ENCODE measurements around the gene SFMBT2. TPM values are rescaled to one million over a fixed set of nuclear protein-coding genes. Genes with fewer than 3 reads are reported as not detected.
"Not testable (repeated sequence)": the region's sequence is repeated elsewhere in the genome, so short reads cannot be mapped to it uniquely, and the experiment has no call there.

Gene SFMBT2
- total RNA-seq, 6 experiments from 2014 or later, result 1.4 to 3.4 (median 1.8) TPM

GRCh38 chr10:7389844-7390243 is 21.0 kb downstream of the SFMBT2 start:
- H3K27ac ChIP-seq, result no peak overlapping the region
- WGBS (ENCODE audit: insufficient coverage, low coverage, low lambda C conversion rate, missing lambda C conversion rate), result 53% methylated on average over 3 of the region's 3 CpGs
- intact Hi-C loops (cut with DNase I), result no loop called here
- H3K9me3 ChIP-seq, result no peaks in the 10 kb centered on the region
- H3K4me3 ChIP-seq, result no peak overlapping the region
- H3K27me3 ChIP-seq, result no peaks in the 10 kb centered on the region
- no peak for ATAC-seq
- H3K4me1 ChIP-seq, result no peaks in the 10 kb centered on the region
- TF ChIP-seq POLR2A (IDR thresholded peaks at IDR 0.05) (no peak), CTCF (IDR thresholded peaks at IDR 0.05) (no peak)
- no peak for DNase-seq
- H3K36me3 ChIP-seq, result no peaks in the 10 kb centered on the region

- intact Hi-C loops (cut with DNase I), result no loop called here
- DNase-seq (no peak), ATAC-seq (no peak)
- no peak for TF ChIP-seq CTCF (IDR thresholded peaks at IDR 0.05)
- no peak for TF ChIP-seq POLR2A (IDR thresholded peaks at IDR 0.05)
- no peaks in the 10 kb centered on the region for H3K27me3 ChIP-seq
- H3K9me3 ChIP-seq, result no peaks in the 10 kb centered on the region
- H3K4me3 ChIP-seq, result no peak overlapping the region
- no peak overlapping the region for H3K27ac ChIP-seq
- H3K4me1 ChIP-seq, result no peaks in the 10 kb centered on the region
- no peaks in the 10 kb centered on the region for H3K36me3 ChIP-seq
- WGBS (ENCODE audit: insufficient coverage, low coverage, low lambda C conversion rate, missing lambda C conversion rate), result 34% methylated on average over 2 of the region's 2 CpGs
Observed at GRCh38 chr10:7389346-7389745, 21.5 kb downstream of the SFMBT2 start.

DNA sequence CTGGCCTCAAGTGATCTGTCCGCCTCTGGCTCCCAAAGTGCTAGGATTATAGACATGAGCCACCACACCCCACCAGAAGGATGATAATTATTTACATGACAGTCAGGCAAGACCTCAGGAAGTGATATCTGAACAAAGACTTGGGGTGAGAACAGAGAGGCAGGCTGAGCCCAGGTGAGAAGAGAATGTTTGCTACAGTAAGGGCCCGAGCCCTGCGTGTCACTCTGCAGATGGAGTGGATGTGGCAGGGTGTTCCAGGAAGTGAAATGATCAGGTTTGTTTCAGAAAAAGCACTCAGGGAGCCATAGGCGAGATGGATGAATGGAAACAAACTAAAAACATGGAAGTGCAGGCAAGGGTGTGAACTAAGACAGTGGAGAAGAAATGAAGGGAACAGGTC is 22.2 kb downstream of the SFMBT2 start:
- intact Hi-C loops (cut with DNase I), result no loop called here
- Histone ChIP-seq H3K4me1 (no peaks in the 10 kb centered on the region), H3K27me3 (no peaks in the 10 kb centered on the region), H3K4me3 (no peak overlapping the region), H3K36me3 (no peaks in the 10 kb centered on the region), H3K9me3 (no peaks in the 10 kb centered on the region), H3K27ac (no peak overlapping the region)
- WGBS (ENCODE audit: insufficient coverage, low coverage, low lambda C conversion rate, missing lambda C conversion rate), result 70% methylated on average over 4 of the region's 4 CpGs
- peak in 1 of 4 donors; percentile 14 for ATAC-seq
- DNase-seq, result no peak
- no peak for TF ChIP-seq CTCF (IDR thresholded peaks at IDR 0.05)
- TF ChIP-seq POLR2A (IDR thresholded peaks at IDR 0.05), result no peak

DNA sequence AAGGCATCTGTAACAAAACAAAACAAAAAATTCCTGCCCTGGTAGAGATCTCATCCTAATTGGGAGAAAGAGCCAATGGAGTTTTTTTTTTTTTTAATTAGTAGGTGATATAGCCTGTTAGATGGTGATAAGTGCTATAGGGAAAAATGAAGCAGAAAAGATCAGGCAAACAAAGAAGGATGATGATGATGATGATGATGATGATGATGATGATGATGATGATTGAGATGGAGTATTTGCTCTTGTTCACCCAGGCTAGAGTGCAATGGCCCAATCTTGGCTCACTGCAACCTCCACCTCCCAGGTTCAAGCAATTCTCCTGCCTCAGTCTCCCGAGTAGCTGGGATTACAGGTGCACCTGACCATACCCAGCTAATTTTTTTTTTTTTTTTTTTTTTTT is 22.7 kb downstream of the SFMBT2 start:
- H3K36me3 ChIP-seq; ATAC-seq; H3K27ac ChIP-seq; H3K4me1 ChIP-seq; intact Hi-C loops (cut with DNase I); H3K4me3 ChIP-seq; H3K9me3 ChIP-seq; H3K27me3 ChIP-seq; DNase-seq: not testable (repeated sequence)
- 71% methylated on average over 1 of the region's 1 CpG for WGBS (ENCODE audit: insufficient coverage, low coverage, low lambda C conversion rate, missing lambda C conversion rate)

GRCh38 chr10:7385114-7385513 is 25.7 kb downstream of the SFMBT2 start:
- H3K4me3 ChIP-seq, result no peak overlapping the region
- H3K36me3 ChIP-seq, result no peaks in the 10 kb centered on the region
- no peaks in the 10 kb centered on the region for H3K4me1 ChIP-seq
- H3K27me3 ChIP-seq, result no peaks in the 10 kb centered on the region
- no peak overlapping the region for H3K27ac ChIP-seq
- ATAC-seq, result peak in 1 of 4 donors; percentile 19
- DNase-seq, result no peak
- H3K9me3 ChIP-seq, result no peaks in the 10 kb centered on the region
- 52% methylated on average over 3 of the region's 7 CpGs for WGBS (ENCODE audit: insufficient coverage, low coverage, low lambda C conversion rate, missing lambda C conversion rate)
- TF ChIP-seq CTCF (IDR thresholded peaks at IDR 0.05), result no peak
- no peak for TF ChIP-seq POLR2A (IDR thresholded peaks at IDR 0.05)
- intact Hi-C loops (cut with DNase I), result no loop called here

All from right lobe of liver (tissue), 6 donors.